Liver (tissue), 9 donors: ENCODE measurements around the gene VPS35L. TPM values are rescaled to one million over a fixed set of nuclear protein-coding genes. Genes with fewer than 3 reads are reported as not detected.

Source experiments
- DNase-seq: peaks from one replicate; pipeline ENCODE4 v3.0.0-alpha.2; 2017; ENCODE audit warnings: low spot score
- H3K27ac ChIP-seq, 2 donors: one replicate each; pipeline ENCODE4 v1.7.0; 2013; ENCODE audit warnings: inconsistent platforms in 2 of 2, low read length in 2 of 2, control low read depth in 1 of 2, low read depth in 1 of 2, mild to moderate bottlenecking in 1 of 2
- H3K27me3 ChIP-seq, 4 donors: one replicate each; pipeline versions ENCODE4 v1.6.1 to v1.7.0; 2013; ENCODE audit warnings: low read length in 3 of 4, inconsistent platforms in 1 of 4, mild to moderate bottlenecking in 1 of 4, moderate library complexity in 1 of 4; ENCODE audit not compliant: control insufficient read depth in 4 of 4, insufficient read depth in 4 of 4
- H3K36me3 ChIP-seq, 4 donors: one replicate each; pipeline versions ENCODE4 v1.6.1 to v1.7.0; 2013; ENCODE audit warnings: low read length in 3 of 4, mild to moderate bottlenecking in 3 of 4, low read depth in 1 of 4, moderate library complexity in 1 of 4; ENCODE audit not compliant: control insufficient read depth in 4 of 4, insufficient read depth in 3 of 4
- H3K4me1 ChIP-seq, 4 donors: one replicate each; pipeline versions ENCODE4 v1.6.1 to v1.7.0; 2013; ENCODE audit warnings: low read length in 3 of 4, mild to moderate bottlenecking in 3 of 4, moderate library complexity in 1 of 4; ENCODE audit not compliant: control insufficient read depth in 4 of 4, insufficient read depth in 4 of 4
- H3K4me3 ChIP-seq, 3 donors: one replicate each; pipeline versions ENCODE4 v1.6.1 to v1.7.0; 2013; ENCODE audit warnings: low read length in 3 of 3, control low read depth in 1 of 3, low read depth in 1 of 3, mild to moderate bottlenecking in 1 of 3
- H3K9ac ChIP-seq, 2 donors: one replicate each; pipeline ENCODE4 v1.7.0; 2013; ENCODE audit warnings: low read length in 2 of 2, mild to moderate bottlenecking in 2 of 2, moderate library complexity in 2 of 2, control low read depth in 1 of 2, low read depth in 1 of 2
- H3K9me3 ChIP-seq, 4 donors: one replicate each; pipeline versions ENCODE4 v1.6.1 to v1.7.0; 2013; ENCODE audit warnings: low read length in 3 of 4; ENCODE audit not compliant: control insufficient read depth in 4 of 4
- EGR1 ChIP-seq, 2 donors: IDR thresholded peaks; 2 replicates each; pipeline ENCODE4 v1.6.1; 2016 to 2018; ENCODE audit warnings: antibody characterized with exemption in 2 of 2, low read depth in 2 of 2
- FOXA1 ChIP-seq: IDR thresholded peaks from 2 replicates; pipeline ENCODE4 v1.6.1; 2016; ENCODE audit warnings: antibody characterized with exemption
- FOXA2 ChIP-seq: IDR thresholded peaks from 2 replicates; pipeline ENCODE4 v1.6.1; 2016; ENCODE audit warnings: antibody characterized with exemption
- GABPA ChIP-seq, 2 donors: IDR thresholded peaks in 1 of 2; conservative IDR thresholded peaks in 1 of 2; 2 replicates each; pipeline ENCODE4 v1.6.1; 2016; ENCODE audit warnings: antibody characterized with exemption in 2 of 2, mild to moderate bottlenecking in 1 of 2, moderate library complexity in 1 of 2
- HNF4A ChIP-seq, 2 donors: conservative IDR thresholded peaks; 2 replicates each; pipeline ENCODE4 v1.6.1; 2016; ENCODE audit warnings: antibody characterized with exemption in 2 of 2, mild to moderate bottlenecking in 2 of 2
- HNF4G ChIP-seq: IDR thresholded peaks from 2 replicates; pipeline ENCODE4 v1.6.1; 2016; ENCODE audit warnings: antibody characterized with exemption
- JUND ChIP-seq, 2 donors: IDR thresholded peaks; 2 replicates each; pipeline ENCODE4 v1.6.1; 2016; ENCODE audit warnings: antibody characterized with exemption in 2 of 2
- NR2F2 ChIP-seq: IDR thresholded peaks from 2 replicates; pipeline ENCODE4 v1.6.1; 2016; ENCODE audit warnings: antibody characterized with exemption
- RAD21 ChIP-seq, 2 donors: IDR thresholded peaks; 2 replicates each; pipeline ENCODE4 v1.6.1; 2016; ENCODE audit warnings: antibody characterized with exemption in 2 of 2, mild to moderate bottlenecking in 2 of 2
- RXRA ChIP-seq, 2 donors: IDR thresholded peaks; 2 replicates each; pipeline ENCODE4 v1.6.1; 2017 to 2018; ENCODE audit warnings: antibody characterized with exemption in 2 of 2, mild to moderate bottlenecking in 1 of 2
- SP1 ChIP-seq: IDR thresholded peaks from 2 replicates; pipeline ENCODE4 v1.6.1; 2018; ENCODE audit warnings: antibody characterized with exemption, mild to moderate bottlenecking
- TAF1 ChIP-seq: conservative IDR thresholded peaks from 2 replicates; pipeline ENCODE4 v1.6.1; 2016; ENCODE audit warnings: antibody characterized with exemption, mild to moderate bottlenecking
- YY1 ChIP-seq: IDR thresholded peaks from 2 replicates; pipeline ENCODE4 v1.6.1; 2016; ENCODE audit warnings: antibody characterized with exemption, mild to moderate bottlenecking
- WGBS: extraction: QIAGEN DNeasy Blood & Tissue Kit; methylation state at CpG from one replicate; pipeline ENCODE4 v1.1.7; 2013; 5-methylcytosine and 5-hydroxymethylcytosine counted together
- polyA plus RNA-seq, 2 donors: library from polyadenylated mRNA; stranded (reverse) in 1 of 2; unstranded in 1 of 2; fragments of 200-250 nt in 1 of 2; fragments of >200 nt in 1 of 2; fragmentation: Nextera tagmentation in 1 of 2; extraction: Ambion mirVana in 1 of 2; gene quantifications; one replicate each; pipeline versions ENCODE4 v1.2.1 to v1.2.3, GENCODE V29; 2013 to 2015
- total RNA-seq, 2 donors: library from RNA; depleted of rRNA; stranded (reverse); fragments of >200 nt; gene quantifications; one replicate each; pipeline ENCODE4 v1.2.3, GENCODE V29; 2014
- TF ChIP-seq, protein P1 (sequence below): IDR thresholded peaks from 2 replicates; pipeline ENCODE4 v1.6.1; 2016; ENCODE audit warnings: antibody characterized with exemption
- TF ChIP-seq, protein P2 (sequence below): IDR thresholded peaks from 2 replicates; pipeline ENCODE4 v1.6.1; 2016; ENCODE audit warnings: antibody characterized with exemption, mild to moderate bottlenecking
- TF ChIP-seq, protein P3 (sequence below): IDR thresholded peaks from 2 replicates; pipeline ENCODE4 v1.6.1; 2016; ENCODE audit warnings: antibody characterized with exemption
- TF ChIP-seq, protein P4 (sequence below): fragments of 150-350 bp; IDR thresholded peaks from 2 replicates; pipeline ENCODE4 v1.5.1; 2017; ENCODE audit warnings: improper control_type of control experiment, low read depth, low read length; ENCODE audit not compliant: missing input control
- TF ChIP-seq, protein P5 (sequence below): IDR thresholded peaks from 2 replicates; pipeline ENCODE4 v1.6.1; 2016; ENCODE audit warnings: antibody characterized with exemption
- donor health status: healthy.
- donor health status: healthy.
- donor health status: healthy.
- donor health status: healthy.
- donor health status: healthy.

The VPS35L gene
- total and polyA plus RNA-seq, 4 donors, result 10.5 to 18.2 (median 15.1) TPM

DNA sequence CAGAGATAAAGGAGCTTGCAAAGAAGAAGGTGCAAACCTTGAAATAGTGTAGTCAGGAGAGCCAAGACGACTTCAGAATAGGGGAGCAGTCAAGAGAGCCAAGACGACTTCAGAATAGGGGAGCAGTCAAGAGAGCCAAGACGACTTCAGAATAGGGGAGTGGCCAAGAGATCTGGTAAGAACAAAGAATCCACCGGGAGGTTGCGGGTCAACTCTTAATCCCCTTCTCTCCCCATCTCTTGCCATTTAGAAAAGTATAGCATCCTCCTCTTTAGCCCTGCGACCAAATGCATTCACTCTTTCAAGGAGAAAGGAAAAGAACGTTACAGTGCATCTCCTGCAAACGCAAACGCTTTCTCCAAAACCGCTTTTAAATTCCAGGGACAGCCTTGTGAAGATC is 161.8 kb downstream of the VPS35L start:
- Histone ChIP-seq H3K27me3 (no peaks in the 10 kb centered on the region), H3K27ac (peak overlapping the region; percentile 65 to 68), H3K4me1 (peaks cover 0 to 19% (median 14%) of the 10 kb centered on the region in 4 donors), H3K36me3 (peaks cover 0 to 10% (median 4%) of the 10 kb centered on the region in 4 donors), H3K4me3 (peak overlapping the region; percentile 97 to 100 (median 99)), H3K9me3 (no peaks in the 10 kb centered on the region), H3K9ac (peak overlapping the region; percentile 52 to 79)
- TF ChIP-seq, protein P1, sequence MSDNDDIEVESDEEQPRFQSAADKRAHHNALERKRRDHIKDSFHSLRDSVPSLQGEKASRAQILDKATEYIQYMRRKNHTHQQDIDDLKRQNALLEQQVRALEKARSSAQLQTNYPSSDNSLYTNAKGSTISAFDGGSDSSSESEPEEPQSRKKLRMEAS, result no peak
- no peak for TF ChIP-seq TAF1
- no peak for TF ChIP-seq GABPA (IDR thresholded peaks at IDR 0.05 in 1 of 2, conservative IDR thresholded peaks at IDR 0.05 in 1 of 2)
- TF ChIP-seq, protein P2, sequence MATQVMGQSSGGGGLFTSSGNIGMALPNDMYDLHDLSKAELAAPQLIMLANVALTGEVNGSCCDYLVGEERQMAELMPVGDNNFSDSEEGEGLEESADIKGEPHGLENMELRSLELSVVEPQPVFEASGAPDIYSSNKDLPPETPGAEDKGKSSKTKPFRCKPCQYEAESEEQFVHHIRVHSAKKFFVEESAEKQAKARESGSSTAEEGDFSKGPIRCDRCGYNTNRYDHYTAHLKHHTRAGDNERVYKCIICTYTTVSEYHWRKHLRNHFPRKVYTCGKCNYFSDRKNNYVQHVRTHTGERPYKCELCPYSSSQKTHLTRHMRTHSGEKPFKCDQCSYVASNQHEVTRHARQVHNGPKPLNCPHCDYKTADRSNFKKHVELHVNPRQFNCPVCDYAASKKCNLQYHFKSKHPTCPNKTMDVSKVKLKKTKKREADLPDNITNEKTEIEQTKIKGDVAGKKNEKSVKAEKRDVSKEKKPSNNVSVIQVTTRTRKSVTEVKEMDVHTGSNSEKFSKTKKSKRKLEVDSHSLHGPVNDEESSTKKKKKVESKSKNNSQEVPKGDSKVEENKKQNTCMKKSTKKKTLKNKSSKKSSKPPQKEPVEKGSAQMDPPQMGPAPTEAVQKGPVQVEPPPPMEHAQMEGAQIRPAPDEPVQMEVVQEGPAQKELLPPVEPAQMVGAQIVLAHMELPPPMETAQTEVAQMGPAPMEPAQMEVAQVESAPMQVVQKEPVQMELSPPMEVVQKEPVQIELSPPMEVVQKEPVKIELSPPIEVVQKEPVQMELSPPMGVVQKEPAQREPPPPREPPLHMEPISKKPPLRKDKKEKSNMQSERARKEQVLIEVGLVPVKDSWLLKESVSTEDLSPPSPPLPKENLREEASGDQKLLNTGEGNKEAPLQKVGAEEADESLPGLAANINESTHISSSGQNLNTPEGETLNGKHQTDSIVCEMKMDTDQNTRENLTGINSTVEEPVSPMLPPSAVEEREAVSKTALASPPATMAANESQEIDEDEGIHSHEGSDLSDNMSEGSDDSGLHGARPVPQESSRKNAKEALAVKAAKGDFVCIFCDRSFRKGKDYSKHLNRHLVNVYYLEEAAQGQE, result no peak
- no peak for TF ChIP-seq SP1
- TF ChIP-seq, protein P3, sequence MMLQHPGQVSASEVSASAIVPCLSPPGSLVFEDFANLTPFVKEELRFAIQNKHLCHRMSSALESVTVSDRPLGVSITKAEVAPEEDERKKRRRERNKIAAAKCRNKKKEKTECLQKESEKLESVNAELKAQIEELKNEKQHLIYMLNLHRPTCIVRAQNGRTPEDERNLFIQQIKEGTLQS, result no peak
- TF ChIP-seq NR2F2, result no peak
- no peak for TF ChIP-seq HNF4G
- TF ChIP-seq, protein P4, sequence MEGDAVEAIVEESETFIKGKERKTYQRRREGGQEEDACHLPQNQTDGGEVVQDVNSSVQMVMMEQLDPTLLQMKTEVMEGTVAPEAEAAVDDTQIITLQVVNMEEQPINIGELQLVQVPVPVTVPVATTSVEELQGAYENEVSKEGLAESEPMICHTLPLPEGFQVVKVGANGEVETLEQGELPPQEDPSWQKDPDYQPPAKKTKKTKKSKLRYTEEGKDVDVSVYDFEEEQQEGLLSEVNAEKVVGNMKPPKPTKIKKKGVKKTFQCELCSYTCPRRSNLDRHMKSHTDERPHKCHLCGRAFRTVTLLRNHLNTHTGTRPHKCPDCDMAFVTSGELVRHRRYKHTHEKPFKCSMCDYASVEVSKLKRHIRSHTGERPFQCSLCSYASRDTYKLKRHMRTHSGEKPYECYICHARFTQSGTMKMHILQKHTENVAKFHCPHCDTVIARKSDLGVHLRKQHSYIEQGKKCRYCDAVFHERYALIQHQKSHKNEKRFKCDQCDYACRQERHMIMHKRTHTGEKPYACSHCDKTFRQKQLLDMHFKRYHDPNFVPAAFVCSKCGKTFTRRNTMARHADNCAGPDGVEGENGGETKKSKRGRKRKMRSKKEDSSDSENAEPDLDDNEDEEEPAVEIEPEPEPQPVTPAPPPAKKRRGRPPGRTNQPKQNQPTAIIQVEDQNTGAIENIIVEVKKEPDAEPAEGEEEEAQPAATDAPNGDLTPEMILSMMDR, result no peak
- TF ChIP-seq JUND (IDR thresholded peaks at IDR 0.05), result no peak
- no peak for TF ChIP-seq FOXA2
- TF ChIP-seq EGR1 (IDR thresholded peaks at IDR 0.05; ENCODE audit: low read depth in 2 of 2), result no peak
- no peak for TF ChIP-seq HNF4A (conservative IDR thresholded peaks at IDR 0.05)
- TF ChIP-seq FOXA1, result no peak
- no peak for TF ChIP-seq RAD21 (IDR thresholded peaks at IDR 0.05)
- TF ChIP-seq YY1, result no peak
- TF ChIP-seq RXRA (IDR thresholded peaks at IDR 0.05), result no peak
- TF ChIP-seq, protein P5, sequence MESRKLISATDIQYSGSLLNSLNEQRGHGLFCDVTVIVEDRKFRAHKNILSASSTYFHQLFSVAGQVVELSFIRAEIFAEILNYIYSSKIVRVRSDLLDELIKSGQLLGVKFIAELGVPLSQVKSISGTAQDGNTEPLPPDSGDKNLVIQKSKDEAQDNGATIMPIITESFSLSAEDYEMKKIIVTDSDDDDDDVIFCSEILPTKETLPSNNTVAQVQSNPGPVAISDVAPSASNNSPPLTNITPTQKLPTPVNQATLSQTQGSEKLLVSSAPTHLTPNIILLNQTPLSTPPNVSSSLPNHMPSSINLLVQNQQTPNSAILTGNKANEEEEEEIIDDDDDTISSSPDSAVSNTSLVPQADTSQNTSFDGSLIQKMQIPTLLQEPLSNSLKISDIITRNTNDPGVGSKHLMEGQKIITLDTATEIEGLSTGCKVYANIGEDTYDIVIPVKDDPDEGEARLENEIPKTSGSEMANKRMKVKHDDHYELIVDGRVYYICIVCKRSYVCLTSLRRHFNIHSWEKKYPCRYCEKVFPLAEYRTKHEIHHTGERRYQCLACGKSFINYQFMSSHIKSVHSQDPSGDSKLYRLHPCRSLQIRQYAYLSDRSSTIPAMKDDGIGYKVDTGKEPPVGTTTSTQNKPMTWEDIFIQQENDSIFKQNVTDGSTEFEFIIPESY, result no peak
- DNase-seq, result no peak
- WGBS, result 1% methylated on average over 10 of the region's 10 CpGs
